DMS 273 treated with DMSO at 0.1 percent for 48 hours (cell line): ENCODE data around the gene FBXW8.

Experiments used
- DNase-seq: peaks from one replicate; lab custom pipeline; 2025; lab: John Stamatoyannopoulos, UW

The FBXW8 gene

GRCh38 chr12:116990971-116991966 is 80.5 kb downstream of the FBXW8 start:
- DNase-seq: no peak

- no peak for DNase-seq
Measured at GRCh38 chr12:116996093-116996492, 85.3 kb downstream of the FBXW8 start.

- no peak for DNase-seq
Measured at GRCh38 chr12:116996621-116997020, 85.9 kb downstream of the FBXW8 start.

GRCh38 chr12:116999066-116999465 is 88.3 kb downstream of the FBXW8 start:
- no peak for DNase-seq

- DNase-seq: no peak
Measured at GRCh38 chr12:117000316-117000715, 89.6 kb downstream of the FBXW8 start.

GRCh38 chr12:117002051-117002817 is 91.5 kb downstream of the FBXW8 start:
- no peak for DNase-seq

- DNase-seq: no peak
Measured at GRCh38 chr12:117003883-117004404, 93.2 kb downstream of the FBXW8 start.

GRCh38 chr12:117005417-117006046 is 94.8 kb downstream of the FBXW8 start:
- DNase-seq: no peak

- DNase-seq: no peak
Measured at GRCh38 chr12:117006333-117006732, 95.6 kb downstream of the FBXW8 start.

- no peak for DNase-seq
Measured at GRCh38 chr12:117007577-117007976, 96.8 kb downstream of the FBXW8 start.

GRCh38 chr12:117009759-117010158 is 99.0 kb downstream of the FBXW8 start:
- no peak for DNase-seq

GRCh38 chr12:117010693-117011451 is 100.1 kb downstream of the FBXW8 start:
- DNase-seq: no peak

GRCh38 chr12:117011988-117012805 is 101.4 kb downstream of the FBXW8 start:
- no peak for DNase-seq

GRCh38 chr12:117013726-117014125 is 103.0 kb downstream of the FBXW8 start:
- DNase-seq: no peak

GRCh38 chr12:117014342-117014887 is 103.7 kb downstream of the FBXW8 start:
- DNase-seq: no peak

GRCh38 chr12:117015811-117016210 is 105.1 kb downstream of the FBXW8 start:
- DNase-seq: no peak

- no peak for DNase-seq
Measured at GRCh38 chr12:117017807-117018206, 107.1 kb downstream of the FBXW8 start.

- no peak for DNase-seq
Measured at GRCh38 chr12:117018276-117018675, 107.5 kb downstream of the FBXW8 start.

- DNase-seq: no peak
Measured at GRCh38 chr12:117018685-117019084, 107.9 kb downstream of the FBXW8 start.

GRCh38 chr12:117019866-117020265 is 109.1 kb downstream of the FBXW8 start:
- DNase-seq: no peak
